Breast epithelium (tissue), 4 donors: Measurements from ENCODE around the gene ARL13A. TPM values are rescaled to one million over a fixed set of nuclear protein-coding genes. Genes with fewer than 3 reads are reported as not detected.
"Not testable (repeated sequence)": the region's sequence is repeated elsewhere in the genome, so short reads cannot be mapped to it uniquely, and the experiment has no call there.

Experiments used
- DNase-seq, 2 donors: peaks; one replicate each; pipeline ENCODE4 v3.0.0-alpha.2; 2019; ENCODE audit warnings: low spot score in 2 of 2
- H3K27ac ChIP-seq, 2 donors: fragments of 200-600 bp; sonication (generic) in 1 of 2; one replicate each; pipeline ENCODE4 v1.5.1; 2016 to 2019; ENCODE audit warnings: mild to moderate bottlenecking in 1 of 2
- H3K27me3 ChIP-seq, 2 donors: fragments of 200-600 bp; sonication (generic) in 1 of 2; one replicate each; pipeline versions ENCODE4 v1.5.1 to v1.6.0; 2017 to 2019; ENCODE audit warnings: control low read depth in 1 of 2, mild to moderate bottlenecking in 1 of 2
- H3K36me3 ChIP-seq: fragments of 200-600 bp; one replicate; pipeline ENCODE4 v1.5.1; 2019
- H3K4me1 ChIP-seq, 2 donors: fragments of 200-600 bp; sonication (generic); one replicate each; pipeline ENCODE4 v1.5.1; 2016 to 2019; ENCODE audit warnings: control low read depth in 1 of 2
- H3K4me3 ChIP-seq, 3 donors: fragments of 200-600 bp; sonication (generic); 1 replicate in 2 of 3; 2 replicates in 1 of 3; pipeline ENCODE4 v1.5.1; 2016 to 2019; ENCODE audit warnings: mild to moderate bottlenecking in 3 of 3, moderate library complexity in 2 of 3
- H3K9me3 ChIP-seq, 2 donors: fragments of 200-600 bp; sonication (generic) in 1 of 2; one replicate each; pipeline ENCODE4 v1.5.1; 2016 to 2019; ENCODE audit warnings: control low read depth in 1 of 2
- POLR2A ChIP-seq: fragments of 450-650 bp; IDR thresholded peaks from one replicate; pipeline ENCODE4 v1.6.1; 2016; ENCODE audit warnings: antibody characterized with exemption, mild to moderate bottlenecking, moderate library complexity
- POLR2AphosphoS5 ChIP-seq, 3 donors: sonication (generic); formaldehyde crosslinking; IDR thresholded peaks; one replicate each; pipeline ENCODE4 v1.6.1; 2017; ENCODE audit warnings: antibody characterized with exemption in 3 of 3
- intact Hi-C: fragments of 100-400 bp; cut with DNase I; formaldehyde crosslinking; loops from one replicate; pipeline ENCODE4 v1.15.1; 2023; ENCODE audit warnings: low total_unique reads
- total RNA-seq, 3 donors: library from RNA; depleted of rRNA; stranded (reverse); fragments of >200 nt; gene quantifications; one replicate each; pipeline ENCODE4 v1.1.0, GENCODE V29; 2016
- TF ChIP-seq, protein P1 (sequence below), 3 donors: fragments of 450-650 bp; IDR thresholded peaks; one replicate each; pipeline ENCODE4 v1.5.1; 2016 to 2017; ENCODE audit warnings: antibody characterized with exemption in 3 of 3, mild to moderate bottlenecking in 3 of 3, moderate library complexity in 3 of 3

The ARL13A gene
- total RNA-seq, 3 donors from 2014 or later, result not detected

DNA sequence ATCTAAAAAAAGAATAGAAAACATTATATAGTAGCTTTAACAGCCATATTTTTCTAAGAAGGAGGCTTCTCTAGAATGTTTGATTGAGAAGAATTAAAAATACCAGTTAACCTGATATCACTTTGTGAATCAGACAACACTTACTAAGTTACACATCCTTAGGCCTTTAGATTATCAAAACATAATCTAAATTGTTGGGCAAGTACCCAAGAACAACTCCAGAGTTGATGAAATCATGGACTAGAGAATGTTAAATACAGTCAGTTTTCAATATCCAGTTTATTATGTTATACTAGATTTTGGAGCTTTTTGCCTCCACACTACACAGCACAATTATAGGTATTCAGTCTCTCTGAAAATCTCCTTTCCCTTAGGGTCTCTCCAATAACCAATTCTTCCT, 39.6 kb downstream of the ARL13A start:
- Histone ChIP-seq H3K9me3 (no peaks in the 10 kb centered on the region), H3K4me3 (no peak overlapping the region), H3K4me1 (no peaks in the 10 kb centered on the region), H3K27ac (no peak overlapping the region), H3K36me3 (no peaks in the 10 kb centered on the region), H3K27me3 (peaks cover 0 to 15% of the 10 kb centered on the region in 2 donors)
- DNase-seq, result no peak
- TF ChIP-seq, protein P1, sequence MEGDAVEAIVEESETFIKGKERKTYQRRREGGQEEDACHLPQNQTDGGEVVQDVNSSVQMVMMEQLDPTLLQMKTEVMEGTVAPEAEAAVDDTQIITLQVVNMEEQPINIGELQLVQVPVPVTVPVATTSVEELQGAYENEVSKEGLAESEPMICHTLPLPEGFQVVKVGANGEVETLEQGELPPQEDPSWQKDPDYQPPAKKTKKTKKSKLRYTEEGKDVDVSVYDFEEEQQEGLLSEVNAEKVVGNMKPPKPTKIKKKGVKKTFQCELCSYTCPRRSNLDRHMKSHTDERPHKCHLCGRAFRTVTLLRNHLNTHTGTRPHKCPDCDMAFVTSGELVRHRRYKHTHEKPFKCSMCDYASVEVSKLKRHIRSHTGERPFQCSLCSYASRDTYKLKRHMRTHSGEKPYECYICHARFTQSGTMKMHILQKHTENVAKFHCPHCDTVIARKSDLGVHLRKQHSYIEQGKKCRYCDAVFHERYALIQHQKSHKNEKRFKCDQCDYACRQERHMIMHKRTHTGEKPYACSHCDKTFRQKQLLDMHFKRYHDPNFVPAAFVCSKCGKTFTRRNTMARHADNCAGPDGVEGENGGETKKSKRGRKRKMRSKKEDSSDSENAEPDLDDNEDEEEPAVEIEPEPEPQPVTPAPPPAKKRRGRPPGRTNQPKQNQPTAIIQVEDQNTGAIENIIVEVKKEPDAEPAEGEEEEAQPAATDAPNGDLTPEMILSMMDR (IDR thresholded peaks at IDR 0.05), result no peak
- TF ChIP-seq POLR2AphosphoS5 (IDR thresholded peaks at IDR 0.05), result no peak
- no peak for TF ChIP-seq POLR2A
- intact Hi-C loops, result no loop called here

DNA sequence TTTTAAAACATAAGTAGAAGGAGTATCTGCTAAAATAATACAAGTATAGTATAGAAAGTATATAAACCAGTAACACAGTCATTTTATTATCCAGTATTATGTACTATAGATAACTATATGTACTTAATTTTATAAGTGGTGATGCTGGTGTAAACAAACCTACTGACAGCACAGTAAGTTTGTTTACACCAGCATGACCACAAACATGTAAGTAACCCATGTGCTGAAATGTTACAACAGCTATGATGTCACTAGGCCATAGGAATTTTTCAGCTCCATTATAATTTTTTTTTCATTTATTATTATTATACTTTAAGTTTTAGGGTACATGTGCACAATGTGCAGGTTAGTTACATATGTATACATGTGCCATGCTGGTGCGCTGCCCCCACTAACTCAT, 42.5 kb downstream of the ARL13A start:
- DNase-seq, intact Hi-C loops, H3K36me3 ChIP-seq, H3K27ac ChIP-seq, H3K9me3 ChIP-seq, H3K4me1 ChIP-seq, H3K4me3 ChIP-seq: not testable (repeated sequence)
- H3K27me3 ChIP-seq, result peaks cover 0 to 12% of the 10 kb centered on the region in 2 donors

DNA sequence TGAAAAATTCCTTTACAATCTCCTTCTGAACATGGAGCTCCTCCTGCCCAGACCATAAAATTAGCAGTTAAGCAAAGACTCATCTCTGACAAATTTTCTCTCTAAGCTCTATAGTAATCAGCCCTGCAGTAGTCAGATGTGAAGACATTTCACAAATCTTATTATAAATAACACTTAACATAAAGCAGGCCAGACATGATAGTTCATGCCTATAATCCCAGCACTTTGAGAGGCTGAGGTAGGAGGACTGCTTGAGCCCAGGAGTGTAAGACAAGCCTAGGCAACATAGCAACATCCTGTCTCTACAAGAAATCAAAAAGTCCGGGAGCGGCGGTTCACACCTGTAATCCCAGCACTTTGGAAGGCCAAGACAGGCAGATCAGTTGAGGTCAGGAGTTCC, 52.5 kb downstream of the ARL13A start:
- intact Hi-C loops, result no loop called here
- TF ChIP-seq POLR2A (no peak), POLR2AphosphoS5 (IDR thresholded peaks at IDR 0.05) (no peak)
- TF ChIP-seq, protein P1 (IDR thresholded peaks at IDR 0.05), result no peak
- H3K4me3 ChIP-seq, result no peak overlapping the region
- H3K27me3 ChIP-seq, result peaks cover 0 to 29% of the 10 kb centered on the region in 2 donors
- H3K4me1 ChIP-seq, result no peaks in the 10 kb centered on the region
- H3K27ac ChIP-seq, result no peak overlapping the region
- no peak for DNase-seq
- peaks cover 7% of the 10 kb centered on the region for H3K36me3 ChIP-seq
- H3K9me3 ChIP-seq, result no peaks in the 10 kb centered on the region

DNA sequence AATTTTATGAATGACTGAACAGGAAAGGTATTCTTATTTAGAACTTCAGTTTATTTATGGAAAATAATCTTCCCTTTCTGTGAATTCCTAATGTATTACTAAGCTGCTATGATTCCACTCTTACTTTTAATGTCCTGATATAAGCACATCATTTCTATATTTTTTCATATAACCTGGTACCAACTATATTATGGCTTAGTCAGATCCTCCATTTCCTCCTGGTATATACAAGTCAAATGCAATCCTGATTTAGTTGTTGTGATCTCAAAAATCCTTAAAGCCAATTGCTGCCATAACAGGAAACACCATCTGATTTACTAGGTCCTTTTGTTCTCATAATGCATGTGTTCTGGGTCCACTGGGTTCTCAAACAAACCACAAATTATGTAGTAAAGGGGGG, 55.6 kb downstream of the ARL13A start:
- H3K27ac ChIP-seq, result no peak overlapping the region
- TF ChIP-seq POLR2A, result no peak
- TF ChIP-seq, protein P1 (IDR thresholded peaks at IDR 0.05), result no peak
- no peak for TF ChIP-seq POLR2AphosphoS5 (IDR thresholded peaks at IDR 0.05)
- H3K9me3 ChIP-seq, result no peaks in the 10 kb centered on the region
- no peaks in the 10 kb centered on the region for H3K36me3 ChIP-seq
- H3K4me3 ChIP-seq, result no peak overlapping the region
- intact Hi-C loops, result no loop called here
- peaks cover 0 to 17% of the 10 kb centered on the region in 2 donors for H3K27me3 ChIP-seq
- no peaks in the 10 kb centered on the region for H3K4me1 ChIP-seq
- DNase-seq, result no peak

DNA sequence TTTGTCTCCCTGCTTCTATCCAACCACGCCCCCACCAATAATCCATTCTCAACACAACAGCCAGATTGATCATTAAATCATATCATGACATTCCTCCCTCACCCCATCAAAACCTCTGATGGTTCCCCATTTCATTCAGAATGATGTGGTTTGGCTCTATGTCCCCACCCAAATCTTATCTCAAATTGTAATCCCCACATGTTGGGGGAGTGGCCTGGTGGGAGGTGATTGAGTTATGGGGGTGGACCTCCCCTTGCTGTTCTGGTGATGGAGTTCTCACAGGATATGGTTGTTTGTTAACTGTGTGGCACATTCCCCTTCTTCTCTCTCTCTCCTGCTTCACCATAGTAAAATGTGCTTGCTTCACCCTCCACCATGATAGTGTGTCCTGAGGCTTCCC, 59.1 kb downstream of the ARL13A start:
- H3K4me3 ChIP-seq, result no peak overlapping the region
- TF ChIP-seq POLR2AphosphoS5 (IDR thresholded peaks at IDR 0.05), result no peak
- TF ChIP-seq POLR2A, result no peak
- TF ChIP-seq, protein P1 (IDR thresholded peaks at IDR 0.05), result no peak
- DNase-seq, result no peak
- no peaks in the 10 kb centered on the region for H3K4me1 ChIP-seq
- H3K27me3 ChIP-seq, result peaks cover 0 to 17% of the 10 kb centered on the region in 2 donors
- intact Hi-C loops, result no loop called here
- H3K9me3 ChIP-seq, result no peaks in the 10 kb centered on the region
- H3K36me3 ChIP-seq, result no peaks in the 10 kb centered on the region
- no peak overlapping the region for H3K27ac ChIP-seq

DNA sequence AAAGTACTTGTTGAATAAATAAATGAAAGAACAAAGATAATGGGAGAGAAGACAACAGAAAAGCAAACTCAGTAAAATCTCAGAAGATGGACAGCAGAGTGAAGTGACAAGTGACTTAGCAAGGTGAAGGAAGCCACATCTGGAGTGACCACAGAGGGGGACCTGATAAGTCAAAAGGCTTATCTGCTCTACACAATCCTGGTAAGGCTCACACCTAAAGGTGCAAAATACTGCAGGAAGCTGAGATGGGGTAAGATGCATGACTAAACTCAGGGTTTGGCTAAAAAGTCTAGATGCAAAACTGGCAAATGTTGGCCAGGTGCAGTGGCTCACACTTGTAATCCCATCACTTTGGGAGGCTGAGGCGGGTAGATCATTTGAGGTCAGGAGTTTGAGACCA, 60.2 kb downstream of the ARL13A start:
- intact Hi-C loops, result no loop called here
- TF ChIP-seq POLR2AphosphoS5 (IDR thresholded peaks at IDR 0.05) (no peak), POLR2A (no peak)
- TF ChIP-seq, protein P1 (IDR thresholded peaks at IDR 0.05), result no peak
- Histone ChIP-seq H3K9me3 (no peaks in the 10 kb centered on the region), H3K27ac (no peak overlapping the region), H3K4me3 (no peak overlapping the region), H3K4me1 (no peaks in the 10 kb centered on the region), H3K36me3 (no peaks in the 10 kb centered on the region), H3K27me3 (peaks cover 0 to 17% of the 10 kb centered on the region in 2 donors)
- DNase-seq, result no peak
